Inflammatory macrophage (primary cell): ENCODE data around the gene NAPB.
"Not testable (repeated sequence)": the region's sequence is repeated elsewhere in the genome, so short reads cannot be mapped to it uniquely, and the experiment has no call there.

Source experiments
- DNase-seq, 2 donors: peaks; one replicate each; pipeline ENCODE4 v3.0.0-alpha.2; 2020 to 2022
- total RNA-seq, 18 experiments: gene quantifications; one replicate each; lab custom pipeline; 2026; ENCODE audit warnings: mixed read lengths in 6 of 18, inconsistent platforms in 2 of 18; lab: John Stamatoyannopoulos, UW

NAPB gene
- 5.1 to 22.0 (median 11.3) reads per million in 18 experiments for total RNA-seq

GRCh38 chr20:23420943-23421931 is at the start of gene NAPB:
TSS of gene NAPB (minus strand) at chr20:23421488. CDS start at chr20:23421402, 86 bp downstream.
- peak; percentile 93 to 96 for DNase-seq

GRCh38 chr20:23466961-23467360 is 45.7 kb upstream of the NAPB start:
- DNase-seq, result not testable (repeated sequence)

- no peak for DNase-seq
Observed at GRCh38 chr20:23461180-23461579, 39.9 kb upstream of the NAPB start.

GRCh38 chr20:23459461-23460150 is 38.3 kb upstream of the NAPB start:
- DNase-seq, result peak; percentile 50 to 58

GRCh38 chr20:23456873-23457272 is 35.6 kb upstream of the NAPB start:
- DNase-seq, result no peak

GRCh38 chr20:23456409-23456808 is 35.1 kb upstream of the NAPB start:
- DNase-seq, result no peak

- no peak for DNase-seq
Observed at GRCh38 chr20:23455639-23456038, 34.4 kb upstream of the NAPB start.

- no peak for DNase-seq
Observed at GRCh38 chr20:23454816-23455215, 33.5 kb upstream of the NAPB start.

- no peak for DNase-seq
Observed at GRCh38 chr20:23453549-23454543, 32.6 kb upstream of the NAPB start.

GRCh38 chr20:23452776-23453175 is 31.5 kb upstream of the NAPB start, which contains the start of gene CST11:
TSS of gene CST11 (minus strand) at chr20:23452876. CDS start at chr20:23452811, 65 bp downstream.
- DNase-seq, result no peak

GRCh38 chr20:23451956-23452487 is 30.7 kb upstream of the NAPB start:
- DNase-seq, result no peak

GRCh38 chr20:23450877-23451276 is 29.6 kb upstream of the NAPB start:
- no peak for DNase-seq

- DNase-seq, result peak; percentile 33 to 76
Observed at GRCh38 chr20:23449421-23449820, 28.1 kb upstream of the NAPB start.

GRCh38 chr20:23448167-23448566 is 26.9 kb upstream of the NAPB start:
- DNase-seq, result no peak

GRCh38 chr20:23446505-23446904 is 25.2 kb upstream of the NAPB start:
- peak; percentile 65 to 70 for DNase-seq

GRCh38 chr20:23445596-23446217 is 24.4 kb upstream of the NAPB start:
- DNase-seq, result no peak

- DNase-seq, result no peak
Observed at GRCh38 chr20:23444859-23445258, 23.6 kb upstream of the NAPB start.

GRCh38 chr20:23442436-23442835 is 21.1 kb upstream of the NAPB start:
- no peak for DNase-seq

- DNase-seq, result peak; percentile 76 to 77
Observed at GRCh38 chr20:23441850-23442313, 20.6 kb upstream of the NAPB start.

- DNase-seq, result no peak
Observed at GRCh38 chr20:23440004-23440403, 18.7 kb upstream of the NAPB start.

- DNase-seq, result no peak
Observed at GRCh38 chr20:23438661-23439060, 17.4 kb upstream of the NAPB start.
